Right atrium auricular region (tissue), 2 donors: ENCODE measurements around the gene SPDYE17. TPM values are rescaled to one million over a fixed set of nuclear protein-coding genes. Genes with fewer than 3 reads are reported as not detected.
"Not testable (repeated sequence)": the region's sequence is repeated elsewhere in the genome, so short reads cannot be mapped to it uniquely, and the experiment has no call there.

Experiments used
- DNase-seq: peaks from one replicate; pipeline ENCODE4 v3.0.0-alpha.2; 2019; ENCODE audit warnings: low spot score
- H3K27ac ChIP-seq, 2 donors: fragments of 200-600 bp; sonication (generic); 1 replicate in 1 of 2; 2 replicates in 1 of 2; pipeline ENCODE4 v1.5.1; 2016 to 2019
- H3K27me3 ChIP-seq, 2 donors: fragments of 200-600 bp; sonication (generic); one replicate each; pipeline versions ENCODE4 v1.5.1 to v1.6.0; 2017 to 2019
- H3K36me3 ChIP-seq: fragments of 200-600 bp; sonication (generic); one replicate; pipeline ENCODE4 v1.5.1; 2016
- H3K4me1 ChIP-seq, 2 donors: fragments of 200-600 bp; sonication (generic); one replicate each; pipeline versions ENCODE4 v1.5.1 to v1.6.0; 2017 to 2019
- H3K4me3 ChIP-seq, 2 donors: fragments of 200-600 bp; sonication (generic); 1 replicate in 1 of 2; 2 replicates in 1 of 2; pipeline ENCODE4 v1.5.1; 2017 to 2019; ENCODE audit warnings: mild to moderate bottlenecking in 1 of 2, moderate library complexity in 1 of 2
- H3K9me3 ChIP-seq, 2 donors: fragments of 200-600 bp; sonication (generic); one replicate each; pipeline ENCODE4 v1.5.1; 2019
- CTCF ChIP-seq, 2 donors: fragments of 200-600 bp; sonication (generic); IDR thresholded peaks; one replicate each; pipeline ENCODE4 v1.5.1; 2019; ENCODE audit warnings: antibody characterized with exemption in 2 of 2
- total RNA-seq, 2 donors: library from RNA; depleted of rRNA; stranded (reverse); fragments of >200 nt; gene quantifications; one replicate each; pipeline ENCODE4 v1.1.0, GENCODE V29; 2016

Gene SPDYE17
- total RNA-seq, 2 donors from 2014 or later, result not detected

GRCh38 chr7:77005461-77006057 is 26.6 kb downstream of the SPDYE17 start:
- H3K27ac ChIP-seq, H3K27me3 ChIP-seq, DNase-seq, H3K4me1 ChIP-seq, H3K4me3 ChIP-seq, H3K9me3 ChIP-seq, H3K36me3 ChIP-seq: not testable (repeated sequence)

- not testable (repeated sequence) for H3K4me1 ChIP-seq, DNase-seq, H3K27ac ChIP-seq, H3K4me3 ChIP-seq, H3K36me3 ChIP-seq, H3K9me3 ChIP-seq, H3K27me3 ChIP-seq
Observed at GRCh38 chr7:77004151-77004550, 28.0 kb downstream of the SPDYE17 start.

GRCh38 chr7:77003241-77003640 is 28.9 kb downstream of the SPDYE17 start:
- not testable (repeated sequence) for H3K27me3 ChIP-seq, H3K27ac ChIP-seq, H3K9me3 ChIP-seq, H3K36me3 ChIP-seq, H3K4me1 ChIP-seq, DNase-seq, H3K4me3 ChIP-seq

GRCh38 chr7:77002678-77003233 is 29.4 kb downstream of the SPDYE17 start:
- H3K27ac ChIP-seq, H3K36me3 ChIP-seq, H3K4me1 ChIP-seq, DNase-seq, H3K4me3 ChIP-seq, H3K27me3 ChIP-seq, H3K9me3 ChIP-seq: not testable (repeated sequence)

GRCh38 chr7:77002104-77002503 is 30.1 kb downstream of the SPDYE17 start:
- not testable (repeated sequence) for DNase-seq, H3K4me3 ChIP-seq, H3K36me3 ChIP-seq, H3K9me3 ChIP-seq, H3K27me3 ChIP-seq, H3K4me1 ChIP-seq, H3K27ac ChIP-seq

GRCh38 chr7:76999474-77000107 is 32.6 kb downstream of the SPDYE17 start:
- H3K36me3 ChIP-seq, H3K4me1 ChIP-seq, H3K9me3 ChIP-seq, H3K27ac ChIP-seq, DNase-seq, H3K4me3 ChIP-seq, H3K27me3 ChIP-seq: not testable (repeated sequence)

- not testable (repeated sequence) for H3K4me3 ChIP-seq, H3K4me1 ChIP-seq, H3K27ac ChIP-seq, H3K27me3 ChIP-seq, DNase-seq, H3K9me3 ChIP-seq, H3K36me3 ChIP-seq
Observed at GRCh38 chr7:76998764-76999450, 33.3 kb downstream of the SPDYE17 start.

GRCh38 chr7:76998285-76998589 is 33.9 kb downstream of the SPDYE17 start:
- no peaks in the 10 kb centered on the region for H3K36me3 ChIP-seq
- no peak for TF ChIP-seq CTCF (IDR thresholded peaks at IDR 0.05)
- no peak overlapping the region for H3K27ac ChIP-seq
- H3K27me3 ChIP-seq, result no peaks in the 10 kb centered on the region
- no peaks in the 10 kb centered on the region for H3K9me3 ChIP-seq
- no peaks in the 10 kb centered on the region for H3K4me1 ChIP-seq
- H3K4me3 ChIP-seq, result no peak overlapping the region
- no peak for DNase-seq

- Histone ChIP-seq H3K27ac (no peak overlapping the region), H3K9me3 (no peaks in the 10 kb centered on the region), H3K27me3 (no peaks in the 10 kb centered on the region), H3K4me1 (no peaks in the 10 kb centered on the region), H3K4me3 (no peak overlapping the region), H3K36me3 (no peaks in the 10 kb centered on the region)
- no peak for TF ChIP-seq CTCF (IDR thresholded peaks at IDR 0.05)
- DNase-seq, result no peak
Observed at GRCh38 chr7:76997381-76998284, 34.5 kb downstream of the SPDYE17 start.

- H3K27ac ChIP-seq, H3K4me1 ChIP-seq, H3K36me3 ChIP-seq, H3K4me3 ChIP-seq, H3K27me3 ChIP-seq, DNase-seq, H3K9me3 ChIP-seq: not testable (repeated sequence)
Observed at GRCh38 chr7:76996932-76997331, 35.2 kb downstream of the SPDYE17 start.

- not testable (repeated sequence) for H3K27ac ChIP-seq, H3K9me3 ChIP-seq
Observed at GRCh38 chr7:76994286-76994685, 37.9 kb downstream of the SPDYE17 start.

GRCh38 chr7:76993831-76994230 is 38.3 kb downstream of the SPDYE17 start:
- not testable (repeated sequence) for H3K27me3 ChIP-seq, DNase-seq, H3K27ac ChIP-seq, H3K36me3 ChIP-seq, H3K4me3 ChIP-seq, H3K9me3 ChIP-seq, H3K4me1 ChIP-seq

More at GRCh38 chr7:76994286-76994685, 37.9 kb downstream of the SPDYE17 start:
- not testable (repeated sequence) for H3K27me3 ChIP-seq, DNase-seq, H3K36me3 ChIP-seq, H3K4me3 ChIP-seq, H3K4me1 ChIP-seq
